Mucosa of stomach (tissue), 1 donor: ENCODE data around the gene C6orf163.
A peak's percentile ranks its signal among the peaks of the same experiment; 100 is the strongest.
"Not testable (repeated sequence)": the region's sequence is repeated elsewhere in the genome, so short reads cannot be mapped to it uniquely, and the experiment has no call there.

Experiments used
- H3K27me3 ChIP-seq: one replicate; pipeline ENCODE4 v1.7.0; 2013; ENCODE audit warnings: mild to moderate bottlenecking, low read length; ENCODE audit not compliant: control insufficient read depth, insufficient read depth
- H3K36me3 ChIP-seq: one replicate; pipeline ENCODE4 v1.7.0; 2013; ENCODE audit warnings: low read length; ENCODE audit not compliant: control insufficient read depth, insufficient read depth
- H3K4me1 ChIP-seq: one replicate; pipeline ENCODE4 v1.7.0; 2013; ENCODE audit warnings: mild to moderate bottlenecking, low read length; ENCODE audit not compliant: control insufficient read depth, insufficient read depth
- H3K4me3 ChIP-seq: one replicate; pipeline ENCODE4 v1.7.0; 2013; ENCODE audit warnings: low read length
- H3K9ac ChIP-seq: one replicate; pipeline ENCODE4 v1.7.0; 2013; ENCODE audit warnings: mild to moderate bottlenecking, low read length, moderate library complexity
- H3K9me3 ChIP-seq: one replicate; pipeline ENCODE4 v1.7.0; 2013; ENCODE audit warnings: mild to moderate bottlenecking, low read length, moderate library complexity; ENCODE audit not compliant: control insufficient read depth
- donor health status: Pancreatic carcinoma.

C6orf163 gene

DNA sequence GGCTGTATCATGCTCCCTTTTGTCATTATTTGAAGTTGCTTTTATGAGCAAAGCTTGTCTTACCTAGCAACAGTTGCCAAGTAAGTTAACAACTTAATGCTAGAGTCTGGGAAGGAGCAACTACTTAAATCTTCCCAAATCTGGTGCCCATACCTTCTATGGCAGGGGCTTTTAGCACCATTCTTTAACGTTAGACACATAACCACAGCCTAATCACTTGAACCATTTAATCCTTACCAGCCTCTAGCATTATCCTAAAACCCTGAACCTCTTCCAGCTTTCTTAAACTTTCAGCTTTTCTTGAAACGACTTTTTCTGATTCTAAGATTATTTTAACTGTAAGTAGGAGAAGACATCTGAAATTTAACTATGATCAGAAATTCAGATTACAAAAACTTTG is at the start of gene C6orf163:
C6orf163 (plus strand) TSS at position 83 of the 400 bp plus-strand sequence; CDS start at position 370, 287 bp downstream.
- Histone ChIP-seq H3K27me3 (no peaks in the 10 kb centered on the region), H3K9ac (no peak within 1 kb of the TSS), H3K4me1 (no peaks in the 10 kb centered on the region), H3K9me3 (no peaks in the 10 kb centered on the region), H3K36me3 (no peaks in the 10 kb centered on the region), H3K4me3 (no peak within 1 kb of the TSS)

- Histone ChIP-seq H3K27me3 (no peaks in the 10 kb centered on the region), H3K4me1 (no peaks in the 10 kb centered on the region), H3K36me3 (no peaks in the 10 kb centered on the region), H3K4me3 (no peak overlapping the region), H3K9me3 (no peaks in the 10 kb centered on the region), H3K9ac (no peak overlapping the region)
These were observed 47.5 kb upstream of the C6orf163 start for GRCh38 chr6:87297119-87297518.

DNA sequence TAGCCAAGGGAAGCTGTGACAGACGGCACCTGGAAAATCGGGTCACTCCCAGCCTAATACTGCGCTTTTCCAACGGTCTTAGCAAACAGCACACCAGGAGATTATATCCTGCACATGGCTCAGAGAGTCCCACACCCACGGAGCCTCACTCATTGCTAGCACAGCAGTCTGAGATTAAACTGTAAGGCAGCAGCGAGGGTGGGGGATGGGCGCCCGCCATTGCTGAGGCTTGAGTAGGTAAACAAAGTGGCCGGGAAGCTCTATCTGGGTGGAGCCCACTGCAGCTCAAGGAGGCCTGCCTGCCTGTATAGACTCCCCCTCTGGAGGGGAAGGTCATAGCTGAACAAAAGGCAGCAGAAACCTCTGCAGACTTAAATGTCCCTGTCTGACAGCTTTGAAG is 43.3 kb upstream of the C6orf163 start:
- not testable (repeated sequence) for H3K9ac ChIP-seq, H3K9me3 ChIP-seq, H3K36me3 ChIP-seq, H3K27me3 ChIP-seq, H3K4me1 ChIP-seq, H3K4me3 ChIP-seq

DNA sequence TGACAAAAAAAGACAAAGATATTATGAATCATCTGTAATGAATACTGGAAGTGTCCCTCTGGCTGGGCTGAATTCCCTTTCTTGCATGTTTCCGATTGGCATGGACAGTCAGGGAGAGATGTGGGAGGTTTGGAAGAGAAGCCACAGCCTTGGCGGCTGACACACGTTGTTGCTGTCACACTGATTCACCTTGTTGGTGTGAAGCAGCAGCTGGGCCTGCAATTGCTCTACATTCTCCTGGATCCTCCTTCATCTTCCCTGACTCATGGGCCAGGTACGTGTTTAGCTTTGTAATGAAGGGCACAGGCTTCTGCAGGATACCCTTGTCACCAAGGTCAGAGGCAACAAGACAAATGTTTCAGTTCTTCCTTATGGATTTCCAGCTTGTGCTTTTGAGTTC is 35.6 kb upstream of the C6orf163 start:
- H3K4me3 ChIP-seq = no peak overlapping the region
- no peaks in the 10 kb centered on the region for H3K4me1 ChIP-seq
- H3K9me3 ChIP-seq = no peaks in the 10 kb centered on the region
- H3K9ac ChIP-seq = no peak overlapping the region
- H3K36me3 ChIP-seq = no peaks in the 10 kb centered on the region
- H3K27me3 ChIP-seq = peaks cover 7% of the 10 kb centered on the region

DNA sequence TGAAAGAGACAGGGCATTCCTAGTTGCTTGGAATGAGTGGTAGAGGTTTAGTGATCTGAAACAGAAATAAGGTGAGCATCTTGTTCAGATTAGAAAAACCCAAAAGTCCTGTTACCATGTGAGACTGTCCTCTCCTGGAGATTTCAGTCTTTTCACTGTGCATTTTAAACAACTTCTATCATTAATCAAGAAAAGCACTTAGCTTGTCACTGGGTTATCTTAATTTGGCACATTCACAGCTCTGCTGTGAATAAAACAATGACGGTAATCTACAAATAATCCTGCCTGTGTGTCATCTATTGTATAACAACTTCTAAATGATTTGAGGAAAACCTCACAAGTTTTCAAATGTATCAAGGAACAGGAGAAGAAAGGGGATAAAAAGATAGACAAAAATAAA is 31.8 kb upstream of the C6orf163 start:
- H3K36me3 ChIP-seq = no peaks in the 10 kb centered on the region
- no peak overlapping the region for H3K9ac ChIP-seq
- H3K4me1 ChIP-seq = no peaks in the 10 kb centered on the region
- no peak overlapping the region for H3K4me3 ChIP-seq
- peaks cover 7% of the 10 kb centered on the region for H3K27me3 ChIP-seq
- H3K9me3 ChIP-seq = no peaks in the 10 kb centered on the region

- H3K4me3 ChIP-seq = no peak overlapping the region
These were observed 29.5 kb upstream of the C6orf163 start for GRCh38 chr6:87315071-87315470.

DNA sequence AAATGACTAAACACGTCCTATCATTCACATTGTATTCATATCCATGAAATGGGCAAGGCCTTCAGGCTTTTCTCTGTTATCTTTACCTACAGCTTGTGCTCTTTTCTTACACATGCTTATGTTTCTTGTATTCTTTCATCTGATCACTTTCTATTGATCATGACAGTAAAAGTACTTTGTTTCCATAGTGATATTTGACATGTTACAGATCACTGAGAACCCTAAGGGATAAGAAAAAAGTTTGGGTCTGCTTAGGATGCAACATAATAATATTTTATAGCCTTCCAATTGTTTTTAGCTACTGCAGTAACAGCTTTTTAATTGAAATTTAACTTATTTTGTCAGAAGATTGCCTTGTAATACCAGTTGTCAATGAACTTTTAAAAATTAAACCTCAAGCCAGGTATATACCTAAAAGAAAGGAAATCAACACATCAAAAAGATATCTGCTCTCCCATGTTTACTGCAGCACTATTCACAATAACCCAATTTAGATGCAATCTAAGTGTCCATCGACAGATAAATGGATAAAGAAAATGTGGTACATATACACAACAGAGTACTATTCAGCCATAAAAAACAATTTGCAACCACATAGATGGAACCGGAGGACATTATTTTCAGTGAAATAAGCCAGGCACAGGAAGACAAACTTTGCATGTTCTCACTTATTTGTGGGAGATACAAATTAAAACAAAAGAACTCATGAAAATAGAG is 25.2 kb upstream of the C6orf163 start:
- no peak overlapping the region for H3K9ac ChIP-seq
- H3K27me3 ChIP-seq = no peaks in the 10 kb centered on the region
- no peaks in the 10 kb centered on the region for H3K9me3 ChIP-seq
- H3K36me3 ChIP-seq = no peaks in the 10 kb centered on the region
- no peaks in the 10 kb centered on the region for H3K4me1 ChIP-seq
- no peak overlapping the region for H3K4me3 ChIP-seq

More at GRCh38 chr6:87315071-87315470, 29.5 kb upstream of the C6orf163 start:
- no peaks in the 10 kb centered on the region for H3K4me1 ChIP-seq
- H3K9me3 ChIP-seq = no peaks in the 10 kb centered on the region
- peaks cover 7% of the 10 kb centered on the region for H3K27me3 ChIP-seq
- H3K36me3 ChIP-seq = no peaks in the 10 kb centered on the region
- H3K9ac ChIP-seq = no peak overlapping the region

DNA sequence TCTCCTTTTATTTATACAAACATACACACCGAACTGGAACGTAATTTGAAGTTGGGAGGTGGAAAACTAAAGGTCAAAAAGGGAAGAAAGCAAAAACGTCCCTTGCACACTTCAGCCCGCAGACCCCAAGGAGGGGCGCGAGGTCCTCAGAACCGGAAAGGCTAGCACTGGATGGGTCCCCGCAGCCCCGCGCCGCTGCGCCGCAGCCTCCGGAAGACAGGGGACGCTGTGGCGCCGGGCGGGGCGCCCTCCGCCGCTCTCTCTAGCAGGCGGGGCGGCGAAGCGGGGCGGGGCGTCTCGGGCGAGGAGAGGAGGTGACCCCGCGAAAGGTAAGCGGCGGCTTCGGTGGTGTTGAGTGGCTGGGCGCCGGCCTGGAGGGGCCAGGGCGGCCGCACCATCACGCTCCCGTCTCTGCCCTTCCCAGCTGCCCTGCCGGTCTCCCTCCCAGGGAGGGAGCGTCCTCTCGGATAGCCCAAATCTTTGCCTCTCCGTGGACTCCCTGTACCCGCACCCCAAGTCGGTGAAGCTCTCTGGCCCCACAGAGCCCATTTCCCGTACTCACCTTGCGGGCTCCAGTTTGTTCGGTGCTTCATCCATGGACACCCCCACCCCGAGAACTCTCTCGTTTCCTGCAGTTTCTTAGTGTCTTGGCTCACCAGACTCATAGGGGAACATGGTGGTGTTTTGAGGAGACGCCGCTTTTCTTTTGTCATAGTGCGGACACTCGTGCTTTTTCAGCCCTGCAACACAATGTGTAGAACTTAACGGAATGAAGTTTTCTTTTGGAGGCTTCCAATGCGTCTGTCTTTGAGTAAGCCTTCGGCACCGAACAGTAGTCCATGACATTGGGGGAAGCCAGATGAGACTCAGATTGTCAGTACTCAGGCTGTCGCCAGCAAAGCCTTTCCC is 22.1 kb upstream of the C6orf163 start, which contains the start of gene SMIM8:
SMIM8 (plus strand) TSS at position 285 of the 909 bp plus-strand sequence. CDS start 14,444 bp downstream, outside the sequence.
- peak within 1 kb of the TSS; percentile 53 for H3K4me3 ChIP-seq
- H3K27me3 ChIP-seq = no peaks in the 10 kb centered on the region
- H3K36me3 ChIP-seq = no peaks in the 10 kb centered on the region
- H3K9ac ChIP-seq = peak within 1 kb of the TSS; percentile 93
- no peaks in the 10 kb centered on the region for H3K4me1 ChIP-seq
- H3K9me3 ChIP-seq = no peaks in the 10 kb centered on the region

DNA sequence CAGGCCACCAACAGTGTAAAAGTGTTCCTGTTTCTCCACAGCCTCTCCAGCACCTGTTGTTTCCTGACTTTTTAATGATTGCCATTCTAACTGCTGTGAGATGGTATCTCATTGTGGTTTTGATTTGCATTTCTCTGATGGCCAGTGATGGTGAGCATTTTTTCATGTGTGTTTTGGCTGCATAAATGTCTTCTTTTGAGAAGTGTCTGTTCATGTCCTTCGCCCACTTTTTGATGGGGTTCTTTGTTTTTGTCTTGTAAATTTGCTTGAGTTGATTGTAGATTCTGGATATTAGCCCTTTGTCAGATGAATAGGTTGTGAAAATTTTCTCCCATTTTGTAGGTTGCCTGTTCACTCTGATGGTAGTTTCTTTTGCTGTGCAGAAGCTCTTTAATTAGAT is 20.7 kb upstream of the C6orf163 start:
- H3K9ac ChIP-seq, H3K27me3 ChIP-seq, H3K36me3 ChIP-seq, H3K4me1 ChIP-seq, H3K9me3 ChIP-seq, H3K4me3 ChIP-seq: not testable (repeated sequence)

GRCh38 chr6:87330961-87331360 is 13.7 kb upstream of the C6orf163 start:
- no peaks in the 10 kb centered on the region for H3K36me3 ChIP-seq
- H3K4me3 ChIP-seq = no peak overlapping the region
- no peaks in the 10 kb centered on the region for H3K4me1 ChIP-seq

DNA sequence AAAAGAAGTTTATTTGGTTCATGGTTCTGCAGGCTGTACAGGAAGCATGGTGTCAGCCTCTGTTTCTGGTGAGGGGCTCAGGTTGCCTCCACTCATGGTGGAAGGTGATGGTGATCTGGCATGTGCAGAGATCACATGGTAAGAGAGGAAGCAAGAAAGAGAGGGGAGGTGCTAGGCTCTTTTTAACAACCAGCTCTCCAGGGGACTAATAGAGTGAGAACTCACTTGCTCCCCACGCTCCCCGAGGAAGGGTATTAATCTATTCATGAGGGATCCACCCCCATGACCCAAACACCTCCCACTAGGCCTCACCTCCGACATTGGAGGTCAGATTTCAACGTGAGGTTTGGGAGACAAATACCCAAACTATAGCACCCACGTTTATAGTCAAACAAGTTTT is 11.6 kb upstream of the C6orf163 start:
- no peaks in the 10 kb centered on the region for H3K9me3 ChIP-seq
- H3K27me3 ChIP-seq = no peaks in the 10 kb centered on the region
- no peaks in the 10 kb centered on the region for H3K4me1 ChIP-seq
- H3K4me3 ChIP-seq = no peak overlapping the region
- H3K9ac ChIP-seq = no peak overlapping the region
- no peaks in the 10 kb centered on the region for H3K36me3 ChIP-seq

More at GRCh38 chr6:87330961-87331360, 13.7 kb upstream of the C6orf163 start:
- no peaks in the 10 kb centered on the region for H3K27me3 ChIP-seq
- no peaks in the 10 kb centered on the region for H3K9me3 ChIP-seq
- H3K9ac ChIP-seq = no peak overlapping the region

GRCh38 chr6:87333591-87334181 is 10.9 kb upstream of the C6orf163 start:
- Histone ChIP-seq H3K27me3 (no peaks in the 10 kb centered on the region), H3K9me3 (no peaks in the 10 kb centered on the region), H3K4me1 (no peaks in the 10 kb centered on the region), H3K4me3 (no peak overlapping the region), H3K36me3 (no peaks in the 10 kb centered on the region), H3K9ac (no peak overlapping the region)
